Measurements from ENCODE around the gene SBNO1.
"Not testable (repeated sequence)": the region's sequence is repeated elsewhere in the genome, so short reads cannot be mapped to it uniquely, and the experiment has no call there.

SBNO1 gene

DNA sequence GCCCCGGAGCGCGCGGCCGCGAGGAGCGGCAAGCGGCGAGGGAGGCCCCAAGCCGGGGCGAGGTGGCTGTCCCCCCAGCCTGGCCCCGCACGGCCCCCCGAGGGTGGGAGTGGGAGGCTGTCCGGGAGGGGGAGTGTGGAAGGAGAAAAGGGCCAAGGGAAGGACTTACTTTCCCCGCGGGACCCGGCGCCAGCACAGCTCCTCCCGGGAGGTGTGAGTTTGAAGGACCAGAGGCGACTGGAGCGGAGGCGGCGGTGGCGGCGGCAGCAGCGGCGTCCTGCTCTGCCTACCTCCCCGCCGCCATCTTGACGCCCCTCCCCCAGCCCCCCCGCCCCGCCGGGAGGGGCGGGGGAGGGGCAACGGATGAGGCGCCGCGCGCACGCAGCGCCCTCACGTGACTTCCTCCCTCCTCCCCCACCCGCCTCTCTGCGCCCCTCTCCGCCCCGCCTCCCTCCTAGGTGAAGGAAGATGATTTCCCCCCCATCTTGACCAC lies at the start of gene SBNO1:
SBNO1 (minus strand) TSS at position 316 of the 493 bp plus-strand sequence. CDS start 14,406 bp downstream, outside the sequence.
- DNase-seq, result peak; percentile 91

DNA sequence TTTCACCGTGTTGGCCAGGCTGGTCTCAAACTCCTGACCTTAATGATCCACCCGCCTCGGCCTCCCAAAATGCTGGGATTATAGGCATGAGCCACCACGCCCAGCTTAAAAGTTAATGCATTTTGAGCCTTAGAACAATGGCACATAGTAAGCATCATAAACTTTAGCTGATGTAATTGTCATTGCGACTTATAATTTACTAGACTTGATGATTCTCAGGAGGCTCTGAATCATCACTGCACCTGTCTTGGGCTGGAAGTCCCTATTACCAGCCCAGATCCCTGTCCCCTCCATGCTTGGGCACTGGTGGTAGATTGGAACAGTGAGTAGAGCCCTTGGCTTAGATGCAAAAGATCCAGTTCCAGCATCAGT lies 45.4 kb upstream of the SBNO1 start:
- DNase-seq, result no peak

DNA sequence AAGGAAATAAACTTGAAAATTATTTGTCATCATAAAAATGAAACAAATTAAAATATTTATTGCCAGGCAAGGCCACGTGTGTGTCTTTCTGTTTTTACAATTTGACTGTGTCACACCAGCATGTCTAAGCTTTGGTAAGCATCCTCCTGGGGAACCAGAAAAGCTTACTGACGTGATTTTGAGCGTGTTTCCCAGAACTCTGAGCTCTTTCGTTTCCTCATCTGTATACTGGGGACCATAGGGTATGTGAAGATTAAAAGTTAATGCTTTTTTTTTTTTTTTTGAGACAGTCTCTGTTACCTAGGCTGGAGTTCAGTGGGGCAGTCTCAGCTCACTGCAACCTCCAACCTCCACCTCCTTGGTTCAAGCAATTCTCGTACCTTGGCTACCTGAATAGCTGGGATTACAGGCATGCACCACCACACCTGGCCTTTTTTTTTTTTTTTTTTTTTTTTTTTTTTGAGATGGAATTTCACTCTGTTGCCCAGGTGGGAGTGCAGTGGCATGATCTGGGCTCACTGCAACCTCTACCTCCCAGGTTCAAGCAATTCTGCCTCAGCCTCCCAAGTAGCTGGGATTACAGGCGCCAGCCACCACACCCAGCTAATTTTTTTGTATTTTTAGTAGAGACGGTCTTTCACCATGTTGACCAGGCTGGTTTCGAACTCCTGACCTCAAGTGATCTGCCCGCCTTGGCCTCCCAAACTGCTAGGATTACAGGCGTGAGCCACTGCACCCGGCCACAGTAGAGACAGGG lies 44.8 kb upstream of the SBNO1 start:
- DNase-seq, result not testable (repeated sequence)

DNA sequence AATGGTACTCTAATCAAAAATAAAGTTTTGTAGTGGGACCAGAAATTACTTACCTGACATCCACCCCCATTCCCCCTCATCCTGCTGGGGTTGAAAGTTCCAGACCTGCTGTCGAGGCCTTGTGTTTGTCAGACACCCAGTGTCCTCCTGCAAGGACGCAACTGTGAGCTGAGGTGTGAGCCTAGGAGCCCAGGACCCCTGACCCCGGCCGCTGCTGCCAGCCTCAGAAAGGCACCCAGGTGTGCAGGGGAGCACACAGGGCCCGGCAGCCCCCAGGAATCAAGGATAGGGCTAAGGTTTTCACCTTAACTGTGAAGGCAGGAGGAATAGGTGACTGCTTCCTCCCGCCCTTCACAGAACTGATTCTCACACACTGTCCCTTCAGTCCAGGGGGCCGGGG lies 44.0 kb upstream of the SBNO1 start:
- not testable (repeated sequence) for DNase-seq

DNA sequence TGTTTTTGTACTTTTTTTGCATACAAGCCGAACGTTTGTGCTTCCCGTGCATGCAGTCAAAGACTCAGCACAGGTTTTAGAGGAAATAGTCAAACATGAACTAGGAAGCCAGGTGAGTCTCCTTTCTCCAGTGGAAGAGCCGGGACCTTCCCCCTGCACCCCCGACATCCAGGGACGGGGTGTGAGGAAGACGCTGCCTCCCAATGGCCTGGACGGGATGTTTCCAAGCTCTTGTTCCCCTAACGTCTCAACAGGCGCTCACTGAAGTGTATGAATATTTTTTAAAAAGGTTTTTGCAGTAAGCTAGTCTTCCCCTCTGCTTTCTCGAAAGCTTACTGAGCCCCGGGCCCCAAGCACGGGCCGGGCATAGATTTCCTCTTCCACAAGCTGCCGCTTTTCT lies 43.3 kb upstream of the SBNO1 start:
- DNase-seq, result not testable (repeated sequence)

DNA sequence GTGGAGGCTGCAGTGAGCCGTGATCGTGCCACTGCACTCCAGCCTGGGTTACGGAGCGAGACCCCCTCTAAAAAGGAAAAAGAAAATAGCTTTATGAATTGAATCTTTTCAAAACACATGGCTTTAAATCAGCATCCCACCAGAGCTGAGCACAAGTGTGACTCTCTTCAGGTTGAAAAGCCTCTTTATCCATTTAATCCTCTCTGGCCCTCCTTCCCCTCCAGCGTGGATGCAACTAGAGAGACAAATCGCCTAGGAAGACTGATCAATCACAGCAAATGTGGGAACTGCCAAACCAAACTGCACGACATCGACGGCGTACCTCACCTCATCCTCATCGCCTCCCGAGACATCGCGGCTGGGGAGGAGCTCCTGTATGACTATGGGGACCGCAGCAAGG lies 42.6 kb upstream of the SBNO1 start:
- not testable (repeated sequence) for DNase-seq

DNA sequence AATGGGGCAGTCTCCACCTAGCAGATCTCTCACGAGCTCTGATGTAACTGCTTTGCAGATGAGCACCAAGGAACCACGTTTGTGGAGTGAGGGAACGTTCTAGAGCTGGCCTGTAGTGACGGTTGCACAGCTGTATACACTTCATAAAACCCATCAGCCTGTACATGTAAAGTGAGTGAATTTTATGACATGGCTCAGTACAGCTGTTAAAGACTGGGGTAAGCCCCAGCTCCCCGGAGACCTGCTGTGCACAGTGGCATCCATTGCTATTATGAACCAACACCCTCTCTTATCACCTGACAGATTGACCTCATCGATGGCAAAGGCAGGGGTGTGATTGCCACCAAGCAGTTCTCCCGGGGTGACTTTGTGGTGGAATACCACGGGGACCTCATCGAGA lies 39.9 kb upstream of the SBNO1 start:
- DNase-seq, result no peak

DNA sequence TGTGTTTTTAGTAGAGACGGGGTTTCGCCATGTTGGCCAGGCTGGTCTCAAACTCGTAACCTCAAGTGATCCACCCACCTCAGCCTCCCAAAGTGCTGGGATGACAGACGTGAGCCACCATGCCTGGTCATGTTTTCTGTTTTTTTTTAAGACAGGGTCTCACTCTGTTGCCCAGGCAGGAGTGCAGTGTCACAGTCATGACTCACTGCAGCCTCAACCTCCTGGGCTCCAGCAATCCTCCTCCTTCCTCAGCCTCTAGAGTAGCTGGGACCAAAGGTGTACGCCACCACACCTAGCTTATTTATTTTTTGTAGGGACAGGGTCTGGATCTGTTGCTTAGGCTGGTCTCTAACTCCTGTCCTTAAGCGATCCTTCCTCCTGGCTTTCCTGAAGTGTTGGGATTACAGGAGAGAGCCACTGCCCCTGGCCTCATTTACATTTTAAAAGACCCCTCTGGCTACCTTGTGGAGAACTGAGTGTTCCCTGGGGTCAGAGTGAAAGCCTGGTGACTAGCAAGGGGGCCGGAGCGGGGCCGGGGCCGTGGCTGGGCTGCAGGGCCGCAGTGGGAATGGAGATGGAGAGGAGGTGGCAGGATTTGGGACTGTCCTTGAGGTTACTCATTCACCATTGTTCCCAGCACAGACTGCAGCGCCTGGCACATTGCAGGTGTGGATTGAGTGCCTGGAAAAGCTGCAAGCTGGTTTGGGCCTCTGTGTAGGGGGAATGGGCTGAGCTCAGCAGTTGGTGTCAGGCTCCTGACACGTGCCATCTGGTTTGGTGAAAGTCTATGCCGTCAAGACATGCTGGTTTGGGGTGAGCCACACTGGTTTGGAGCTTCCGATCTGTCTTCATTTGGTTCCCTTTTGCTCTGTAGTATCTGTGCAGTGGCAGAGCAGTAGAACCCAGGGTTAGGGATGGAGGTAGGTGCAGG lies 37.4 kb upstream of the SBNO1 start:
- DNase-seq, result no peak

DNA sequence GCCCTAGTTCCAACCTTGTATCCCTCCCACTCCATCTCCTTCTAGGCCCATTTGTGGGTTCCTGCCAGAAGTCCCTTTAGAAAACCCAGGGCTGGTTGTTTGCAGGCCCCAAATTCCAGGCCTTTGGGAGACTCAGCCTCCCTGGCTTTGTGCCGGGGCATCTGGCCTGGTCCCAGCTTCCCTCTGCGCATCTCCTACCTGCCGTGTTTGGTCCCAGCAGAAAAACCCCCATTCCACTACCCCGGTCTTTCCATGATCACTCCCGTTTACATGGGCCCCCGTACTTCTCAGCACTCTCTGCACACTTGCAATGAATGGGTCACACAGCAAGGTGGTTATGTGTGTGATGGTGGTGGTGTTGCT lies 34.6 kb upstream of the SBNO1 start:
- no peak for DNase-seq

DNA sequence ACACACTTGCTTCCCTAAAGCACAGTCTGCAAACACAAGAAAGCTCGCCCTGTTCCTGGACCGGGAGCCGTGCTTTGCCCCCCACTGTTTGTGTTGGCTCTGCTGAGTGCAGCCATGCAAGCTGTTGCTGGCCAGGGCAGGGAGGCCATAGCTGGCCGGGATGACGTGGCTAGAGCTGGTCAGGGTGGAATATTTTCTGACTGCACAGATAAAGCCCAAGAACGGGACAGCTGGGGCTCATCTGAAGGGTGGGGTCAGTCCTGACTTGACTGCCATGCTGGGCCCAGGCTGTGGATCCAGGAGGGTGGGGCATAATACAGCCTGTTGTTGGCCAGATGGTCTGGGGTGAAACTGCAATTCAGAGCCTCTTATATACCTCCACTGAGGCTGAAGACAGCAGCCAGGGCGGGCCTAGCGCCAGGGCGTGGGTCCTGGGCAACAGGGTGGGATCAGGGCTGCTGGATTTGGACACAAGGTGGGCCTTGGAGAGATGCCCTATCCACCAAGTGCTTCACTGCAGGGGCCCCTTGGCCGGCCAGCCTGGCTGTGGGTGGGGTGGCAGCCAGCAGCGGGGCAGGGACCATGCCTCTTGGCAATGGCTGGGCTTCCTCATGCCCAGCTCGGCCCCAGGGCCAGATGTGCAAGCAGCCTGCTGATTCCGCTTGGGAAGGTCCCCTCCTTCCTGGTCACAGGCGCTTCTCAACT lies 34.1 kb upstream of the SBNO1 start:
- DNase-seq, result no peak

DNA sequence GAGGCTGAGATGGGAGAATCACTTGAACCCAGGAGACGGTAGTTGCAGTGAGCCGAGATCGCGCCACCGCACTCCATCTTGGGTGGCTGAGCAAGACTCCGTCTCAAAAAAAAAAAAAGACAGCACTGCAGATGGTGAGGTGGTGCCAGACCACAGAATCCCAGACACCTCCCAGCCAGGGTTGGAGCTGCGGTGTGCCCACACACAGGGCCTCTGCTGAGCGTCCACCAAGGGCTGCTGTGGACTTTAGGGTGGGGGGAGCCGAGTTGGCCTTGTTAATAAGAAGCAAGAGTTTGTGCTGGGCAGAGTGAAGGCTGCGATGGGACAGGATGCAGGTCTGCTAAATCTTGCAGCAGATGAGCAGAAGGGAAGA lies 33.5 kb upstream of the SBNO1 start:
- DNase-seq, result no peak

DNA sequence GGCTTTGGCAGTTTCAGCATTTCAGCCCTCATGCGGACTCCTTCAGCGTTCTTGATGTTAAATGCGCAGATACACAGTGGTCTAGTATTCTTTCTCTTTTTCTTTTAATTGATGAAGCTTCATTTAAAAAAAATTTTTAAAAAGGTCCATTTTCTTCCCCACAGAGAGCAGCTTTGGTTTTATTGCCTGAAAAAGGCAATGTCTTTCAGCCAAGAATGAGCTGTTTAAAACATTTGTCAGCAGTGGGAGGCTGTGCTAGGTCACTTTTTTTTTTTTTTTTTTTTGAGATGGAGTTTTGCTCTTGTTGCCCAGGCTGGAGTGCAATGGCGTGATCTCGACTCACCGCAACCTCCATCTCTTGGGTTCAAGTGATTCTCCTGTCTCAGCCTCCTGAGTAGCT lies 32.8 kb upstream of the SBNO1 start:
- DNase-seq, result no peak

DNA sequence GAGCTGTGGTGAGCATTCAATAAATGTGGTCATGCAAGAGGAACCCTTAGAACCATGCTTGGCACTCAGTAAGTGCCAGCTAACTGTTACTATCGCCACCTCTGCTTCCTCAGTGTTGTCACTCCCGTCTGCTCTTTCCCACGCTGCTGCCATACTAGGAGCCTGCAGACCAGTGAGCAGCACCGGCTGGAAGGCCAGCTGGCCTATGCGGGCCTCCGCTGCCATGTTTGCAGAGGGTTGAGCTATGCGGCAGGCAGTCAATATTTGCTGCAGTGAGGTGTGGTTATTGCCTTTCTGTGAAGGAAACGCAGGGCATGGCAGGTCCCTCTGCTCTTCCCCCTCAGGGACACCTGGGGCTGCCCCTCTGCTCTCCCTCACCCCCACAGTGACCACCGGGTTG lies 32.3 kb upstream of the SBNO1 start:
- no peak for DNase-seq

DNA sequence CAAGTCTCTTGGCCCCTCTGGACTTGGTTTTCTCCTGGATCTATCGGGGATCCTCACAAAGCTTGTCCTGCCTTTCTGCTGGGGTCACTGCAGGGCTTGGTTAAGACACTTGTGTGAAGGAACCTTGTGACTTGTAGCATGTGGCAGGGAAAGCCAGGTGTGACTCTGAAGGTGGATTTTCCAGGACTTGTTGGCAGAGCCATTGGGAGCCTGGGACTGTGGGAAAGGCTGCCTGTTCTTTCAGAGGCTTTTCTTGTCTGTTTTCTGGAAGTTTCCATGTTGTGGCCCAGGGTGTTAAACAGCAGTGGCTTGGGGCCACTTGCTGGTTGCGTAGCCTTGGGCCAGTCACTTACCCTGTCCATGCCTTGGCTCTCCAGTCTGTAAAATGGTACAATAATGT lies 31.9 kb upstream of the SBNO1 start:
- DNase-seq, result no peak

DNA sequence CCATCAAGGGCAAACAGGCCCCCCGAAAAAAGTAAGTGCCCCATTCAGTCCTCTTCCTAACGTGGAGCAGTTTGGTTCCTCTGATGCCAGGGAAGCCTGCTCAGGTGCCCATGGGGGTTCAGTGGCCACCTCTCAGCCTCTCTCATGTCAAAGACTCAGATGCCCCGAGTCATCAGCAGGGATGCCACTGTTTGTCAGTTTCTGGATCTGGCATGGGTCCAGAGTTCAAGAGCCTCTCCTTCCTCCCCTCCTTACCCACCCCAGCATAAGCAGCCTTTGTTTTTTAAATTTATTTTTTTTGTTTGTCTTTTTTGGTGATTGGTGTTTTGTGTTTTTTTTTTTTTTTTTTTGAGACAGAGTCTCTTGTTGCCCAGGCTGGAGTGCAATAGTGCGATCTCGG lies 30.6 kb upstream of the SBNO1 start:
- DNase-seq, result no peak

DNA sequence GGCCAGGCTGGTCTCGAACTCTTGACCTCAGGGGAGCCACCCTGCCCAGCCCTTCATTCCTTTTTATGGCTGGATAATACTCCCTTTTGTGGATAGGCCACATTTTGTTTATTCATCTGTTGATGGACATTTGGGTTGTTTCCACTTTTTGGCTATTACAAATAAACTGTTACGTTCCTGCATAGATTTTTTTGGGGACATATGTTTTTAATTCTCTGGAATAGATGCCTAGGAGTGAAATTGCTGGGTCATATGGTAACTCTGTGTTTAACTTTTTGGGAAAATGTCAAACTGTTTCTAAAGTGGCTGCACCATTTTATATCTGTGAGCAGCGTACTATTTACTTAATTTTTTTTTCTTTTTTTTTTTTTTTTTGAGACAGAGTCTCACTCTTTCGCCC lies 29.1 kb upstream of the SBNO1 start:
- DNase-seq, result no peak

DNA sequence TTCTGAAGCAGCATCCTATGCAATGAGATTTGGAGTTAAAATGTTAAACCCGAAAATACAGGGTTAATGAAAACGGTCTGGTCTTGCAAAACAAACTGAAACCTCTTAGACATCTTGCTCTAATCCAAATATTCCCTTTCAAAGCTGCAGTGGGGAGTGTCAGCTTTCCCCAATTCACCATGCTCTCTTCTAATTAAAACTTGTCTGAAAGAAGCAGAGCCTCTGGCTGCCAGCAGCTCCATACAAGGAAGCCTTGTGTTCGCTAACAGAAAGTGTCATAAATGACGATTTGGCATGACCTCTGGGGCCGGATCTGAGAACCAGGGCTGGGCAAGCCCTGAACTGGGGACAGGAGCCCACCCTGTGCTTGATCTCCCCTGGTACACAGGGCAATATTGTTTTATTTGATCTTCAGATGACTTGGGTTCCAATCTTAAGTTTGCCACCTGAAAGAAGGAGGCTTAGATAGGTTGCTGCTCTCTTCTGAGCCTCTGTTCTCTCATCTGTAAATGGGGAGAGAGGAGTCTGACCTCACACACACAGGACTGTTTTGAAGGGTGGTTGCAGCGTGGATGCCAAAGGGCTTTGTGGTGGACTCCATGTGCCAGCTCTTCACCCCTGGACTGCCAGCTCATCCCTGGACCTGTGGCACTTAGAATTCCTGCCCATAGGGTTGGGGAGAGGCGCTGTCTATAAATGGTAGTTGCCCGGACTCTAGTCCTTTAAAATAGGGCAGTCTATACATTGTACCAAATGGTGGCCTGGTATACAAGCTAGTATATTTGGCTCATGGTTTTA lies 27.1 kb upstream of the SBNO1 start:
- DNase-seq, result no peak

DNA sequence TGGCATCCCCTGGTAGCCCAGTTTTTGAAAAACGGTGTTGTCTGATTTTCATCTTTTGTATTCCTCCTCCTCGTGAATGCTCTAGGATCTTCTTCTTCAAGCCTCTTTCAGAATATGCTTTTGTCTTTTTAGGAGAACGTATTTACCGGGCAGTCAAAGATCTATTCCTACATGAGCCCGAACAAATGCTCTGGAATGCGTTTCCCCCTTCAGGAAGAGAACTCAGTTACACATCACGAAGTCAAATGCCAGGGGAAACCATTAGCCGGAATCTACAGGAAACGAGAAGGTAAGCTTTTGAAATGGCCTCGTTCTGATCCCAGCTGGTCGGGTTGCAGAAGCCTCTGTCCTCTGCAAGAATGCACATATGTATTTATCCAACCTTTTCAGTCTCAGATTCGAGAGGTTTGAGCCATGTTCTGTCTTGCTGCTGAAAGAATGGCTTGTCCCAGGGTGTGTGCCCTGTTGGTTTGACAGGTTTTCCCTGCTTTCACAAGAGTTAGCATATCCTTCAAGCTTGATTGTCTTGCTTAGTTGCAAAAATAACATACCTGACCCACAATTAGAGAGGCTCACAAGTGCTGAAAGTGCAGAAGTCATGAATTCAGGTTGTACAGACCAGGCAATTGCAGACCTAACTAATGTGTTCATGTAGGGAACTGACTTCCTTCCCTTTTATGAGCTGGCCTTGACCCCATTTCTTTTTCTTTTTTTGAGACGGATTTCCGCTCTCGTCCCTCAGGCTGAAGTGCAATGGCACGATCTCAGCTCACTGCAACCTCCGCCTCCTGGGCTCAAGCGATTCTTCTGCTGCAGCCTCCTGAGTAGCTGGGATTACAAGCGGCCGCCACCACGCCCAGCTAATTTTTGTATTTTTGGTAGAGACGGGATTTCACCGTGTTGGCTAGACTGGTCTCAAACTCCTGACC lies 26.1 kb upstream of the SBNO1 start:
- DNase-seq, result no peak

DNA sequence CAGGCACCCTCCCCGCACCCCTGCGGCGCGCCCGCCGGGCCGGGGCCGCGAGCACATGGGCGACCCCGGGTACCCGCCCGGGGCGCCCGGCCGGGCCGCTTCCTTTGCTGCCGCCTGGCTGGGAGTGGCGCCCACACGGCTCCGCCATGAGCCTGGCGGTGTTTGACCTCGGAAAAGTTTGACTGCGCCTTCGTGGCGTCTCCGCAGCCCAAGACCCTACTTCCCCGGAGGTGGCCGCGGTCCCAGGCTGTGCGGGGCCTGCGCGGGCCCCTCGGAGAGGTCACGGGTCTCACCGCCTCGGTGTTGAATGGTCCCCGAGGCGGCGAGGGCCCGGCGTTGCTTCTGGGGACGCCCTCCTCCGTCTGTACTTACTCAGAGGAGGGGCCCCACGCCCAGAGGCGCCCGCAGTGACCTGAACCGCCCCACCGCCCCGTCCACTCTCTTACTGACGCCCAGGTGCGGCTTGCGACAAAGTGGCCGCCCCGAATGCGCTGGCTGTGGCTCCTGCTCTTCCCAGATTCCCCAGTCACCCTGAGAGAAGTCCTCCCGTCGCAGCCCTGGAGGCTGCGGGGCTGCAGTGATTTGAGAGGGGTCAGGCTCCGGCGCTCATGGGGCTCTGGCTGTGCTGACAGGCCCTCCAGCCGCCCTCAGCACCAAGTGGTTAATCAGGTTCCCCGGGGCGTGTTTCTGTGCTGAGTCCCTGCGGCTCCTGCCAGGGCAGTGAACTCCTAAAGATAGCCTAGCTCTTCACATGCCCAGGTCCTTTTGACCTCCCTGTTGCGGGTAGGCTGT lies 25.1 kb upstream of the SBNO1 start:
- no peak for DNase-seq

DNA sequence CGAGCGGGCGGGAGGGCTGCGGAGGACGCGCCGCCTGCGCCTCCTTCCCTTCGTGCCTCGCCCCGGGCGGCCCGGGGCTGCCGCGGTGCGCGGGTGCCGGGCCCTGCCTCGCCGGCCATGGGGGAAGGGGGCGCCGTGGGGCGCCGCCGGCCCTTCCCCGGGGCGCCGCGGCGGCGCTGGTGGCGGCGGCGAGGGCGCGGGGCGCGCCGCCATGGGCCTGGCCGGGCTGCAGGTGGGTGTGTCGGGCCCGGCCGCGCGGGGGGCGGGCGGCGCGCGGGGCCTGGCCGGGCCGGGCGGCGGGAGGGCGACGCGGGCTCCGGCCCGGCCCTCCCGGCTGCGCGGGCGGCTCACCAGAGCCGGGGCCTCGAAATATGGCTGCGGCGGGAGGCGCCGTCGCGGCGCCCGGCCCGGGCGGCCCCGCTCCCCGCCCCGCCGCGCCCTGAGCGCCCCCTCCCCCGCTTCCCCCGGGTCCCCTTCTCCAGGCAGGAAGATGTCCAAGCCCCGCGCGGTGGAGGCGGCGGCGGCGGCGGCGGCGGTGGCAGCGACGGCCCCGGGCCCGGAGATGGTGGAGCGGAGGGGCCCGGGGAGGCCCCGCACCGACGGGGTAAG lies 24.4 kb upstream of the SBNO1 start:
- DNase-seq, result no peak

Data from activated CD4-positive, alpha-beta T cell treated with anti-CD3 and anti-CD28 coated beads, Interleukin-2, amount 50 U/mL, for 16 hours (primary cell).